Upper lobe of left lung (tissue), 6 donors: ENCODE measurements around the gene GRK5. TPM values are rescaled to one million over a fixed set of nuclear protein-coding genes. Genes with fewer than 3 reads are reported as not detected.

ENCODE experiments used
- ATAC-seq, 2 donors: fragments of 200-7000 bp; cut with Tn5 transposase; one replicate each; pipeline ENCODE4 v1.9.1; 2022; ENCODE audit warnings: mild to moderate bottlenecking in 2 of 2, moderate library complexity in 2 of 2; ENCODE audit not compliant: low FRiP score in 2 of 2
- DNase-seq, 2 donors: peaks; one replicate each; pipeline ENCODE4 v3.0.0-alpha.2; 2019 to 2020
- H3K27ac ChIP-seq, 4 donors: fragments of 200-600 bp; sonication (generic); one replicate each; pipeline ENCODE4 v1.5.1; 2016 to 2019
- H3K27me3 ChIP-seq, 4 donors: fragments of 200-600 bp; sonication (generic); one replicate each; pipeline ENCODE4 v1.5.1; 2017 to 2019
- H3K36me3 ChIP-seq, 4 donors: fragments of 200-600 bp; sonication (generic); one replicate each; pipeline ENCODE4 v1.5.1; 2016 to 2019
- H3K4me1 ChIP-seq, 4 donors: fragments of 200-600 bp; sonication (generic); one replicate each; pipeline ENCODE4 v1.5.1; 2018 to 2019
- H3K4me3 ChIP-seq, 4 donors: fragments of 200-600 bp; sonication (generic); one replicate each; pipeline ENCODE4 v1.5.1; 2017 to 2019; ENCODE audit warnings: mild to moderate bottlenecking in 2 of 4, moderate library complexity in 1 of 4
- H3K9me3 ChIP-seq, 4 donors: fragments of 200-600 bp; sonication (generic); one replicate each; pipeline ENCODE4 v1.5.1; 2018 to 2019
- EP300 ChIP-seq, 4 donors: sonication (generic); formaldehyde crosslinking; IDR thresholded peaks; one replicate each; pipeline ENCODE4 v1.5.1; 2017; ENCODE audit warnings: antibody characterized with exemption in 4 of 4, control low read depth in 2 of 4
- POLR2A ChIP-seq, 4 donors: fragments of 450-650 bp; IDR thresholded peaks; one replicate each; pipeline ENCODE4 v1.5.1; 2016 to 2017; ENCODE audit warnings: antibody characterized with exemption in 4 of 4, mild to moderate bottlenecking in 2 of 4
- POLR2AphosphoS5 ChIP-seq, 2 donors: sonication (generic); formaldehyde crosslinking; IDR thresholded peaks; one replicate each; pipeline ENCODE4 v1.5.1; 2017; ENCODE audit warnings: antibody characterized with exemption in 2 of 2
- WGBS, 2 donors: methylation state at CpG; one replicate each; pipeline ENCODE4 v1.1.5; 2017 to 2018; 5-methylcytosine and 5-hydroxymethylcytosine counted together
- total RNA-seq, 6 donors: library from RNA; depleted of rRNA in 4 of 6; stranded (reverse); fragments of >200 nt in 4 of 6; gene quantifications; one replicate each; pipeline versions ENCODE4 v1.1.0 to v1.2.1, GENCODE V29; 2016 to 2021
- TF ChIP-seq, protein P1 (sequence below), 6 experiments: fragments of 450-650 bp in 4 of 6; fragments of 200-600 bp in 2 of 6; sonication (generic) in 2 of 6; IDR thresholded peaks; one replicate each; pipeline ENCODE4 v1.5.1; 2016 to 2019; ENCODE audit warnings: antibody characterized with exemption in 6 of 6
- donor health status: DM: no; HTN: no; CAD: no; lungs with moderate emphysema.
- donor health status: DM: no; HTN: yes; CAD: no; lungs with severe emphysema.

Gene GRK5
- total RNA-seq, 6 donors from 2014 or later = 38.6 to 80.9 (median 61.1) TPM

DNA sequence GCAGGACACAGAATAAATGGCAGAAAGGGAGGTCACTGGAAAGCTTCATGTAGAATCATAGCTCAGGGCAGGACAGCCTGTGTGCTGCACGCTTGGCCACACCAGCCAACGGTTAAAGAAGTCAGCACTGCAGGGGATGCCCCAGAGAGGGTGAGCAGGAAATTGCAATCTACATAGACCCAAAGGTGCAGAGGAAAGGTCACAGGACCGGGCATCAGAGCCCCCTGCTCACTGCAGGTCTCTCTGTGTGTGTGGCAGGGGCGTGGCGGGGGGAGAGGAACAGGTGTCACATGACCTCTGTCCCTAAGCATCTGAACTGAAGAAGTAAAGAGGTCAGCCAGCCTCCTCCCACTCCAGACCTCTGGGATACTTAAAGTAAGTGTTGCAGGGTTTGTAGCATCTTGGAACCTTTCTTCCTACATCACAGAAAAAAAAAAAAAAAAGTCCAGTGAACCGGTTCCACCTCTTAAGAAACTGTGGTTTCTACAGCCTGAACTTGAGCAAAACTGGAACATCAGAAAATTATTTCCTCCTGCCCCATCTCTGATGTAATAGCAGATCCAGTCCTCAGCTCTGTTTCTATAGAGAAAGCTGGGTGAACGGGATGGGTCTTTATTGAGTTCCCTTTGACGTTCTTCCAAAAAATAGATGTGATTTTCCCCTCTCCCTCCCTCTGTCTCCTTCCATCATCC, 270.9 kb downstream of the GRK5 start:
- DNase-seq (no peak), ATAC-seq (no peak)
- H3K36me3 ChIP-seq = no peaks in the 10 kb centered on the region
- H3K4me1 ChIP-seq = no peaks in the 10 kb centered on the region
- TF ChIP-seq POLR2A (IDR thresholded peaks at IDR 0.05) = no peak
- no peak for TF ChIP-seq POLR2AphosphoS5 (IDR thresholded peaks at IDR 0.05)
- TF ChIP-seq, protein P1, sequence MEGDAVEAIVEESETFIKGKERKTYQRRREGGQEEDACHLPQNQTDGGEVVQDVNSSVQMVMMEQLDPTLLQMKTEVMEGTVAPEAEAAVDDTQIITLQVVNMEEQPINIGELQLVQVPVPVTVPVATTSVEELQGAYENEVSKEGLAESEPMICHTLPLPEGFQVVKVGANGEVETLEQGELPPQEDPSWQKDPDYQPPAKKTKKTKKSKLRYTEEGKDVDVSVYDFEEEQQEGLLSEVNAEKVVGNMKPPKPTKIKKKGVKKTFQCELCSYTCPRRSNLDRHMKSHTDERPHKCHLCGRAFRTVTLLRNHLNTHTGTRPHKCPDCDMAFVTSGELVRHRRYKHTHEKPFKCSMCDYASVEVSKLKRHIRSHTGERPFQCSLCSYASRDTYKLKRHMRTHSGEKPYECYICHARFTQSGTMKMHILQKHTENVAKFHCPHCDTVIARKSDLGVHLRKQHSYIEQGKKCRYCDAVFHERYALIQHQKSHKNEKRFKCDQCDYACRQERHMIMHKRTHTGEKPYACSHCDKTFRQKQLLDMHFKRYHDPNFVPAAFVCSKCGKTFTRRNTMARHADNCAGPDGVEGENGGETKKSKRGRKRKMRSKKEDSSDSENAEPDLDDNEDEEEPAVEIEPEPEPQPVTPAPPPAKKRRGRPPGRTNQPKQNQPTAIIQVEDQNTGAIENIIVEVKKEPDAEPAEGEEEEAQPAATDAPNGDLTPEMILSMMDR (IDR thresholded peaks at IDR 0.05) = no peak
- no peak for TF ChIP-seq EP300 (IDR thresholded peaks at IDR 0.05)
- WGBS, 2 donors = 42 to 47% methylated on average over 8 of the region's 8 CpGs
- H3K4me3 ChIP-seq = no peak overlapping the region
- H3K27ac ChIP-seq = no peak overlapping the region
- H3K9me3 ChIP-seq = no peaks in the 10 kb centered on the region
- H3K27me3 ChIP-seq = no peaks in the 10 kb centered on the region

DNA sequence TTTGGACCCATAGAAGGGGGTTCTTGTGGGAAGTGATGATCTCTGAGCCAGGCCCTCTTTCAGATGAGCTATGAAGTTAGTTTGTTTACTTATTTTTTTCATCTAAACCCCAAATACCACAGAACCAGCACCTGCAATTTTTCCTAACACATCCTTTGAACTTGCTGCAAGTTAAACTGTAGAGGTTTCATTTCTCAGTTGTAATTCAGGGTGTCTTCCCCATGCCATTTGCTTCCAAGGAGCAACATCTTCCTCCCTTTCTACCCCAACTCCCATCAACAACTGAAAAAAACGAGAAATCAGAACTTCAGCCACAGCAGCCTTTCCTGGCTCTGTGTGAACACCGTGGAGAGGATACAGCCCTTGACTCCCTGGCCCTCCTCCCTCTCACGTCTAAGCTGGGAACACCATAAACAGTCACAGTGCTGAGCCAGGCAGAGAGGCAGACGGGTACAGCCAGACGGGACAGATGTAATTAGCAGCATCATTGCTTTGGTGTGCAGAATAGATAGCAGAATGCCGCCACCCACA, 271.5 kb downstream of the GRK5 start:
- no peaks in the 10 kb centered on the region for H3K36me3 ChIP-seq
- no peaks in the 10 kb centered on the region for H3K27me3 ChIP-seq
- no peak for DNase-seq
- TF ChIP-seq POLR2AphosphoS5 (IDR thresholded peaks at IDR 0.05) = no peak
- H3K4me3 ChIP-seq = no peak overlapping the region
- 37% methylated on average over 6 of the region's 6 CpGs for WGBS, 2 donors
- no peak for ATAC-seq
- H3K9me3 ChIP-seq = no peaks in the 10 kb centered on the region
- H3K4me1 ChIP-seq = no peaks in the 10 kb centered on the region
- H3K27ac ChIP-seq = no peak overlapping the region

DNA sequence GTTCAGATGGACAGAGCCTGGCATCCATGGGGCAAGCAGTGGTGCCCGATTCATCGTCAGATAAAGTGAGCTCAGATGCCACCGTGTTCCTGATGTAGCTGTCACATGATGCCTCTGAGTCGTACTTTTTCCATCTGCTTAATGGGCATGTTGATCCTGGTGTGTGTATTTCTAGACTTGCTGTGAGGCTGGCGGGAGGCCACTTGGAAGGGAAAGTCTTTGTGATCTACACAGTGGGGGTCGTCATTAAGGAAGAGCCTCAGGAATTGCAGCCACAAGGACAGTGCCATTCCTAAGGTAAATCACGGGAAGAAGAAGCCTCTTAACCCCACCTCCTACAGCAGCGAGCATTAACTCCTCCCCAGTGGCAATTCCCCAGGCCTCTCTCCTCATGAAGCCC, 272.2 kb downstream of the GRK5 start:
- no peak for TF ChIP-seq POLR2AphosphoS5 (IDR thresholded peaks at IDR 0.05)
- TF ChIP-seq, protein P1 (IDR thresholded peaks at IDR 0.05) = no peak
- TF ChIP-seq POLR2A (IDR thresholded peaks at IDR 0.05) = no peak
- TF ChIP-seq EP300 (IDR thresholded peaks at IDR 0.05) = no peak
- H3K36me3 ChIP-seq = no peaks in the 10 kb centered on the region
- H3K27me3 ChIP-seq = no peaks in the 10 kb centered on the region
- DNase-seq (no peak), ATAC-seq (no peak)
- WGBS, 2 donors = 56 to 59% methylated on average over 8 of the region's 8 CpGs
- H3K4me1 ChIP-seq = no peaks in the 10 kb centered on the region
- no peak overlapping the region for H3K4me3 ChIP-seq
- no peak overlapping the region for H3K27ac ChIP-seq
- H3K9me3 ChIP-seq = no peaks in the 10 kb centered on the region

DNA sequence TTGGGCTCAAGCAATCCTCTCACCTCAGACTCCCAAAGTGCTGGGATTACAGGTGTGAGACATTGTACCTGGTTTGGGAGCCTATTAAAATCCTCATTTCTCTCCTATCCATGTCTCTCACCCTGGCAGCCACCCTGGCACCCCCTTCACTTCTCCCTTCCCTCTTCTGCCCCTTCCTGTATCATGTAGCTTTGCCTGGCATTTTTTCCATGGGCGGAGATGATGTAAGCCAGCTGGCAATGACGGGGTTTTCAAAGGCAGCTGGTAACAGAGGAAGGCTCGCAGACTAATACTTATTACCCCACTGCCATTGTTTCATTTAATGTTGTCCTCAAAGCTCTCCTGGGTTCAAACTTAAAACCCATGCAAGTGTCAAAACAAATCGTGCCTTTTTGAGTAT, 273.3 kb downstream of the GRK5 start:
- Histone ChIP-seq H3K4me3 (no peak overlapping the region), H3K9me3 (no peaks in the 10 kb centered on the region), H3K27me3 (no peaks in the 10 kb centered on the region), H3K36me3 (no peaks in the 10 kb centered on the region), H3K27ac (no peak overlapping the region), H3K4me1 (no peaks in the 10 kb centered on the region)
- no peak for ATAC-seq
- TF ChIP-seq, protein P1 (IDR thresholded peaks at IDR 0.05) = no peak
- no peak for TF ChIP-seq EP300 (IDR thresholded peaks at IDR 0.05)
- TF ChIP-seq POLR2AphosphoS5 (IDR thresholded peaks at IDR 0.05) = no peak
- TF ChIP-seq POLR2A (IDR thresholded peaks at IDR 0.05) = no peak
- DNase-seq = no peak
- 43 to 48% methylated on average over 4 of the region's 4 CpGs for WGBS, 2 donors

DNA sequence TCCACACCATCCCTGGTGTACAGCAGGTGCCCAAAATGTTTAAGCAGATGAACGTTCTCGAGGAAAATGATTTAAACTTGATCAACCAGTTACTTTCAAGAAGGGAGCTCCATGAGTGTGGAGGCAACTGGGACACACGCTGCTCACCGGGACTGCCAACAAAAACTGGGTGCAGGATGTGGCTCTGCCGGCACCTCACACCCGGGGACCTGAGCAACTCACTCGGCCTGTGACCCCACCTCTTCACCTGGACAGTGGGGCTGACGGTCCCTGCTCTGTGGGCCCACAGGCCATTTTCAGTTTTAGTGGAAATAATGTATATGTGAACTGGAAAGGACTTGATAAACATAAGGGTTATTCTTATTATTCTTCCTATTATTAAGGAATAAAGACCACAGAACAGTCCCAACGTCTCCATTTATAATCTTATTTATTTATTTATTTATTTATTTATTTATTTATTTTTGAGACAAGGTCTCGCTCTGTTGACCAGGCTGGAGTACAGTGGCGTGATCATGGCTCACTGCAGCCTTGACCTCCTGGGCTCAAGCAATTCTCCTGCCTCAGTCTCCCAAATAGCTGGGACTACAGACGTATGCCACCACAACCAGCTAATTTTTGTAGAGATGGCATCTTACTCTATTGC, 274.5 kb downstream of the GRK5 start:
- ATAC-seq (no peak), DNase-seq (no peak)
- no peak overlapping the region for H3K27ac ChIP-seq
- 86 to 91% methylated on average over 9 to 12 of the region's 12 CpGs for WGBS, 2 donors
- no peaks in the 10 kb centered on the region for H3K36me3 ChIP-seq
- TF ChIP-seq POLR2AphosphoS5 (IDR thresholded peaks at IDR 0.05) (no peak), EP300 (IDR thresholded peaks at IDR 0.05) (no peak), POLR2A (IDR thresholded peaks at IDR 0.05) (no peak)
- TF ChIP-seq, protein P1 (IDR thresholded peaks at IDR 0.05) = no peak
- no peaks in the 10 kb centered on the region for H3K9me3 ChIP-seq
- H3K4me3 ChIP-seq = no peak overlapping the region
- H3K4me1 ChIP-seq = no peaks in the 10 kb centered on the region
- no peaks in the 10 kb centered on the region for H3K27me3 ChIP-seq
